Ascending aorta (tissue), 2 donors: Measurements from ENCODE around the gene RAB8B. TPM values are rescaled to one million over a fixed set of nuclear protein-coding genes. Genes with fewer than 3 reads are reported as not detected.

ENCODE experiments used
- DNase-seq, 2 donors: peaks; one replicate each; pipeline ENCODE4 v3.0.0-alpha.2; 2019; ENCODE audit warnings: low spot score in 2 of 2
- H3K27ac ChIP-seq, 2 donors: fragments of 200-600 bp; sonication (generic); one replicate each; pipeline ENCODE4 v1.5.1; 2016 to 2017; ENCODE audit warnings: mild to moderate bottlenecking in 1 of 2
- H3K27me3 ChIP-seq: fragments of 200-600 bp; sonication (generic); one replicate; pipeline ENCODE4 v1.5.1; 2017
- H3K36me3 ChIP-seq, 2 donors: fragments of 200-600 bp; sonication (generic); one replicate each; pipeline ENCODE4 v1.5.1; 2016
- H3K4me1 ChIP-seq, 2 donors: fragments of 200-600 bp; sonication (generic); one replicate each; pipeline ENCODE4 v1.5.1; 2016 to 2017; ENCODE audit warnings: mild to moderate bottlenecking in 1 of 2
- H3K4me3 ChIP-seq, 2 donors: fragments of 200-600 bp; sonication (generic); one replicate each; pipeline ENCODE4 v1.5.1; 2016 to 2017; ENCODE audit warnings: mild to moderate bottlenecking in 1 of 2
- H3K9me3 ChIP-seq, 2 donors: fragments of 200-600 bp; sonication (generic); one replicate each; pipeline ENCODE4 v1.5.1; 2016
- intact Hi-C: fragments of 100-400 bp; cut with DNase I; formaldehyde crosslinking; loops from one replicate; pipeline ENCODE4 v1.15.1; 2023
- total RNA-seq: library from RNA; depleted of rRNA; stranded (reverse); fragments of >200 nt; gene quantifications from one replicate; pipeline ENCODE4 v1.1.0, GENCODE V29; 2016
- TF ChIP-seq, protein P1 (sequence below), 3 experiments: fragments of 200-600 bp in 2 of 3; fragments of 450-650 bp in 1 of 3; sonication (generic) in 2 of 3; IDR thresholded peaks; one replicate each; pipeline ENCODE4 v1.5.1; 2016 to 2019; ENCODE audit warnings: antibody characterized with exemption in 3 of 3, mild to moderate bottlenecking in 1 of 3, moderate library complexity in 1 of 3

Gene RAB8B
- total RNA-seq, 1 donor from 2014 or later: 25.1 TPM

DNA sequence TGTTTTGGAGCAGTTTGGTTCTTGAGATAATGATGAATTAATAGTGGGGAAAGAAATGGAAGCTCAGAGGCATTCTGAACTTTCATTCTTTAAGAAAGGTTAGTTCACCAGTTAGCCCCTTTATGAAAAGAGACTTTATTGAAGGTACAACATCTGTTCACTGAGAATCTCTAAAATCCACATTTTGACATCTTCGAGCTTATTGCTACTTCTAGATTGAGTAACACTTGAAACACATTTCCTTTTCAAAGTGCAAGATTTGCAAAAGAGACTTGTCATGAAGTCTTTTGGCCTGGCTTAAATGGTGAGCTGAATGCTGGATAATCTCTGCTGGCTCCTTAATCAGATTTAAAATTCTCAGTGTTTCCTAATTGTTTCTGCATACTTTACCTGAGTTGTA lies 42.3 kb downstream of the RAB8B start:
- H3K4me1 ChIP-seq: peaks cover 7 to 29% of the 10 kb centered on the region in 2 donors
- peak overlapping the region in 1 of 2 donors; percentile 21 for H3K27ac ChIP-seq
- TF ChIP-seq, protein P1, sequence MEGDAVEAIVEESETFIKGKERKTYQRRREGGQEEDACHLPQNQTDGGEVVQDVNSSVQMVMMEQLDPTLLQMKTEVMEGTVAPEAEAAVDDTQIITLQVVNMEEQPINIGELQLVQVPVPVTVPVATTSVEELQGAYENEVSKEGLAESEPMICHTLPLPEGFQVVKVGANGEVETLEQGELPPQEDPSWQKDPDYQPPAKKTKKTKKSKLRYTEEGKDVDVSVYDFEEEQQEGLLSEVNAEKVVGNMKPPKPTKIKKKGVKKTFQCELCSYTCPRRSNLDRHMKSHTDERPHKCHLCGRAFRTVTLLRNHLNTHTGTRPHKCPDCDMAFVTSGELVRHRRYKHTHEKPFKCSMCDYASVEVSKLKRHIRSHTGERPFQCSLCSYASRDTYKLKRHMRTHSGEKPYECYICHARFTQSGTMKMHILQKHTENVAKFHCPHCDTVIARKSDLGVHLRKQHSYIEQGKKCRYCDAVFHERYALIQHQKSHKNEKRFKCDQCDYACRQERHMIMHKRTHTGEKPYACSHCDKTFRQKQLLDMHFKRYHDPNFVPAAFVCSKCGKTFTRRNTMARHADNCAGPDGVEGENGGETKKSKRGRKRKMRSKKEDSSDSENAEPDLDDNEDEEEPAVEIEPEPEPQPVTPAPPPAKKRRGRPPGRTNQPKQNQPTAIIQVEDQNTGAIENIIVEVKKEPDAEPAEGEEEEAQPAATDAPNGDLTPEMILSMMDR (IDR thresholded peaks at IDR 0.05): no peak
- no peaks in the 10 kb centered on the region for H3K27me3 ChIP-seq
- peaks cover 0 to 4% of the 10 kb centered on the region in 2 donors for H3K36me3 ChIP-seq
- DNase-seq: no peak
- intact Hi-C loops: no loop called here
- H3K9me3 ChIP-seq: no peaks in the 10 kb centered on the region
- H3K4me3 ChIP-seq: no peak overlapping the region

DNA sequence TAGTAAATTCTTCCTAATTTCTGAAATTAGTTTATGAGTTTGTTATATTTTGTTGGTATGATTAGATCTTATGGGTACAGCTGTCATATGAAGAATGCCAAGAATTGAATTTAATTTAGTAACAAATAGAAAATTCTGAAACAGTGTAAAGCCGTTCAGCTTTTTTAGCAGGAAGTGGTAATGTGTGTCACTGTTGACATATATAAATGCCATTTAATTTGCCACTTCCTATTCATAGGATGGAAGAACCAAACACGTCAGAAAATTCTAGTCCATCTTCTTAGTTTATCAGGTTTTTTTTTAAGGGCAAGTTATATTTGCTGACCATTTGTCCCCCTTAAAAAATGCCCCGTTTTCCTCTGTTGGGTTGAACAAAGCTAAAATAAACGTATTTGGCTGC lies 43.0 kb downstream of the RAB8B start:
- no peaks in the 10 kb centered on the region for H3K9me3 ChIP-seq
- H3K27ac ChIP-seq: peak overlapping the region in 1 of 2 donors; percentile 34

DNA sequence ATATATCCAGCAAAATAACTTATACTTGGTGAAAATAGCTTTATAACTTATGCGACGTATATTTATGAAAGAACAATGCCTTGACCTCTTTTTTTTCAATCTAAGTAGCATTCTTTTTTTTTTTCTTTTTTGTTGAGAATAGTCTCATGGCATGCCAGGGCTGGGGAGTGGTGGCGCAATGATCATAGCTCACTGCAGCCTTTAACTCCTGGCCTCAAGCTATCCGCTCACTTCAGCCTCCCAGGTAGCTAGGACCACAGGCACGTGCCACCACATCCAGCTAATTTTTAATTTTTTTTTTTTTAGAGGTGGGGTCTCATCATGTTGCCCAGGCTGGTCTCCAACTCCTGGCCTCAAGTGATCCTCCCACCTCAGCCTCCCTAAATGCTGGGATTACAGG lies 43.5 kb downstream of the RAB8B start:
- Histone ChIP-seq H3K4me3 (no peak overlapping the region), H3K27me3 (no peaks in the 10 kb centered on the region), H3K9me3 (no peaks in the 10 kb centered on the region), H3K4me1 (peaks cover 7 to 29% of the 10 kb centered on the region in 2 donors), H3K27ac (peak overlapping the region in 1 of 2 donors; percentile 34), H3K36me3 (peaks cover 0 to 2% of the 10 kb centered on the region in 2 donors)
- no peak for DNase-seq
- TF ChIP-seq, protein P1 (IDR thresholded peaks at IDR 0.05): no peak
- intact Hi-C loops: no loop called here

More for the DNA sequence above, 43.0 kb downstream of the RAB8B start:
- Histone ChIP-seq H3K4me1 (peaks cover 7 to 29% of the 10 kb centered on the region in 2 donors), H3K36me3 (peaks cover 0 to 4% of the 10 kb centered on the region in 2 donors), H3K4me3 (no peak overlapping the region), H3K27me3 (no peaks in the 10 kb centered on the region)
- intact Hi-C loops: no loop called here
- TF ChIP-seq, protein P1 (IDR thresholded peaks at IDR 0.05): no peak
- no peak for DNase-seq

DNA sequence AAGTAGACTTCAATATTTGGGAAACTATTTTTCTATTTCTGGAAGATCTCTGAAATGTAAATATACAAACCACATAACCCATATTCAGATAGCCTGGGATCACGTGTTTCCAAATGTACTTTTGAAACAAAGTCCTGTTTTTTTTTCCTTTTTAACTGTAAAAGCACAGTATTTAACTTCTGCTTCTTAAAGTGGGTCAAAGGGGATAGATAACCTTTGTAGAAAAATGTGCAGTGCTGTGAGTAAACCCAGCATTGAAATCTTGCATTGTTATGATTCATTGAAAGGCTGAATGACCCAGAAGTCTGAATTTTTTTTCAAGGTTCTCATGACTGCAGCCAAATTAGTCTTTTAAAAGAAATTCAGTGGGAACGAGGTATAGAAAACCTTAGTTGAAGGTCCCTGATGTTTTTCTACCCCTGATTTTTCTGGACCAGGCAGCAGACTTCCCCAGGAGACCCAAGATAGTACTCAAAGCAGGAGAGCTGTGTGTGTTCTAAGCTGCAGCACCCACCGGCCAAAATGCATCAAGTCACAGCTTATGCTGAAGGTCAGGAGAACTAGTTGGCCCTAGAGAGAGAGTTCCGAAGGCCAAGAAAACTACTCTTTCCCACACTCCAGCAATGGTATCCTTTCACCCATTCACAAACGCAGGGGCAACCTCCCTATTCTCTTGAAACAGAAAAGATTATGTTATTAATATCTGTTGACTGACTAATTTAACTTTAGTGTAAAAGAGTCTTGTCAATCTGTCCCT lies 44.4 kb downstream of the RAB8B start:
- TF ChIP-seq, protein P1 (IDR thresholded peaks at IDR 0.05): no peak
- no peak for DNase-seq
- no peaks in the 10 kb centered on the region for H3K27me3 ChIP-seq
- peak overlapping the region; percentile 83 to 84 for H3K27ac ChIP-seq
- no peaks in the 10 kb centered on the region for H3K9me3 ChIP-seq
- peaks cover 10 to 29% of the 10 kb centered on the region in 2 donors for H3K4me1 ChIP-seq
- no peak overlapping the region for H3K4me3 ChIP-seq
- intact Hi-C loops: no loop called here
- H3K36me3 ChIP-seq: no peaks in the 10 kb centered on the region

DNA sequence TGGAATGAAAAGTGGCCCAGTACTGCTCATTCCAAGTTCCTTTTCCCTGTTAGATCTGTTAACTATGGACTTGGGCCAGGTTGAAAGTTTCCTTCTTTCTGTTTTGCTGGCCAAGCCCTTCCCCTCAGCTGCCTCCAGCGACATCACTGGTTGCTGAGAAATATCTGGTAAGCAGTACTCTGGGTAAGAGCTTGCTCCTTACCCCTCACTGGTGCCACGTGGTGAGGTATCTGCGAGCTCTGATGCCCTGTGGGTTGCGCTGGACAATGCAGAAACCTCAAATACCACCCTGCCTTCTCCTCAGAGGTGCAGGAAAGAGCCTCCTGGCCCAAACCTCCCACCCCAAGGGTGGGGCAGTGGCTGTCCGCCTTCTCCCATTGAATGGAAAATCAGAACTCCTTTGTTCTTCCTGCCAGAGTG lies 45.1 kb downstream of the RAB8B start:
- Histone ChIP-seq H3K4me3 (no peak overlapping the region), H3K4me1 (peaks cover 12 to 30% of the 10 kb centered on the region in 2 donors)
- DNase-seq: peak; percentile 21 to 76

More for the DNA sequence above, 45.1 kb downstream of the RAB8B start:
- TF ChIP-seq, protein P1 (IDR thresholded peaks at IDR 0.05): no peak
- no peaks in the 10 kb centered on the region for H3K36me3 ChIP-seq
- peak overlapping the region; percentile 83 to 84 for H3K27ac ChIP-seq
- no peaks in the 10 kb centered on the region for H3K9me3 ChIP-seq
- intact Hi-C loops: no loop called here
- no peaks in the 10 kb centered on the region for H3K27me3 ChIP-seq
